Fibroblast of villous mesenchyme (primary cell): ENCODE measurements around the gene FRMD4B. TPM values are rescaled to one million over a fixed set of nuclear protein-coding genes. Genes with fewer than 3 reads are reported as not detected.

Experiments
- DNase-seq: peaks from one replicate; pipeline ENCODE4 v3.0.0-alpha.2; 2010; ENCODE audit warnings: low read depth
- H3K4me3 ChIP-seq: 2 replicates; pipeline ENCODE4 v1.5.1; 2011; ENCODE audit warnings: low read depth, mild to moderate bottlenecking, low read length
- CTCF ChIP-seq: IDR thresholded peaks from 2 replicates; pipeline ENCODE4 v1.5.1; 2012; ENCODE audit warnings: low read depth, mild to moderate bottlenecking, low read length; ENCODE audit not compliant: insufficient read depth
- total RNA-seq: library from RNA; depleted of rRNA; stranded (reverse); fragments of >200 nt; gene quantifications from 2 replicates; pipeline ENCODE4 v1.2.3, GENCODE V29; 2012

Gene FRMD4B
- total RNA-seq, 1 donor = under 0.01 TPM

GRCh38 chr3:69144631-69145245 lies 241.2 kb downstream of the FRMD4B start:
- no peak for TF ChIP-seq CTCF
- H3K4me3 ChIP-seq = no peak overlapping the region
- DNase-seq = no peak

GRCh38 chr3:69143612-69144011 lies 242.3 kb downstream of the FRMD4B start:
- H3K4me3 ChIP-seq = no peak overlapping the region
- DNase-seq = no peak
- TF ChIP-seq CTCF = no peak

- H3K4me3 ChIP-seq = no peak overlapping the region
- DNase-seq = no peak
- TF ChIP-seq CTCF = no peak
Observed at GRCh38 chr3:69142797-69143454, 243.0 kb downstream of the FRMD4B start.

- DNase-seq = peak; percentile 41
- no peak for TF ChIP-seq CTCF
Observed at GRCh38 chr3:69142090-69142489, 243.8 kb downstream of the FRMD4B start.

GRCh38 chr3:69141313-69141712 lies 244.6 kb downstream of the FRMD4B start:
- no peak for TF ChIP-seq CTCF
- no peak overlapping the region for H3K4me3 ChIP-seq
- no peak for DNase-seq

More at GRCh38 chr3:69142090-69142489, 243.8 kb downstream of the FRMD4B start:
- H3K4me3 ChIP-seq = no peak overlapping the region

GRCh38 chr3:69137412-69137811 lies 248.5 kb downstream of the FRMD4B start:
- no peak overlapping the region for H3K4me3 ChIP-seq
- no peak for DNase-seq
- no peak for TF ChIP-seq CTCF
